Fibroblast of lung (primary cell): ENCODE data around the gene PTEN.

ENCODE experiments used
- CTCF ChIP-seq, 2 donors: IDR thresholded peaks in 1 of 2; conservative IDR thresholded peaks in 1 of 2; 1 replicate in 1 of 2; 2 replicates in 1 of 2; pipeline ENCODE4 v1.5.1; 2011 to 2012; ENCODE audit warnings: low read length in 2 of 2, control low read depth in 1 of 2, inconsistent platforms in 1 of 2, low read depth in 1 of 2, mild to moderate bottlenecking in 1 of 2
- EZH2 ChIP-seq: IDR thresholded peaks from 2 replicates; pipeline ENCODE4 v1.5.1; 2012; ENCODE audit warnings: low read length, control low read depth, mild to moderate bottlenecking; ENCODE audit errors: missing control alignments

- TF ChIP-seq CTCF (conservative IDR thresholded peaks at IDR 0.05 in 1 of 2, IDR thresholded peaks at IDR 0.05 in 1 of 2; ENCODE audit: low read depth in 1 of 2, low read length in 2 of 2) (no peak), EZH2 (no peak)
Measured at GRCh38 chr10:87864496-87865059, 1.2 kb downstream of the PTEN start.
